K562 (cell line): ENCODE measurements around the gene B4GALT1. TPM values are rescaled to one million over a fixed set of nuclear protein-coding genes. Genes with fewer than 3 reads are reported as not detected.
A peak's percentile ranks its signal among the peaks of the same experiment; 100 is the strongest.

Source experiments
- ATAC-seq: fragments of 200-7000 bp; cut with Tn5 transposase; 3 replicates; pipeline ENCODE4 v1.9.1; 2020; ENCODE audit warnings: moderate library complexity
- BruUV-seq: library from RNA; stranded (reverse); fragments of 400-500 nt; replicated peaks from 2 replicates; lab custom pipeline; 2021; lab: Mats Ljungman, UMichigan
- CTCF ChIA-PET: fragments of 300-600 bp; formaldehyde crosslinking; extraction: SDS; loops from one replicate; lab custom pipeline; 2021; ENCODE audit warnings: low intra/inter-chr PET ratio; lab: Yijun Ruan, JAX
- POLR2A ChIA-PET: fragments of 300-600, 350-650 bp; sonication (Branson Sonifier 250); formaldehyde crosslinking; extraction: SDS; loops from one replicate; lab custom pipeline; 2021; ENCODE audit warnings: antibody characterized with exemption, inconsistent platforms; lab: Yijun Ruan, JAX
- DNase-seq, 4 experiments: peaks; one replicate each; pipeline versions ENCODE4 v3.0.0 to v3.0.0-alpha.2; 2011 to 2018; ENCODE audit warnings: low spot score in 3 of 4, mixed read lengths in 3 of 4; ENCODE audit errors: extremely low read depth in 1 of 4
- FAIRE-seq: peaks from 2 replicates; lab custom pipeline; 2011; peaks lifted over from hg19 to GRCh38; lab: Jason Lieb, UNC
- H2AFZ ChIP-seq: 2 replicates; pipeline ENCODE4 v1.6.0; 2011; ENCODE audit warnings: low read depth, low read length, control low read depth, inconsistent platforms
- H3K27ac ChIP-seq: fragments of 200-600 bp; 3 replicates; pipeline ENCODE4 v1.8.0; 2011; ENCODE audit warnings: low read depth, mild to moderate bottlenecking, control low read depth, inconsistent platforms, low read length, moderate library complexity, mixed read lengths; ENCODE audit errors: extremely low read depth
- H3K27me3 ChIP-seq, 2 experiments: fragments of 300-600 bp in 1 of 2; 2 replicates in 1 of 2; 3 replicates in 1 of 2; pipeline versions ENCODE4 v1.6.0 to v1.8.0; 2011; ENCODE audit warnings: inconsistent platforms in 2 of 2, low read length in 2 of 2, mild to moderate bottlenecking in 1 of 2, mixed read lengths in 1 of 2, moderate library complexity in 1 of 2; ENCODE audit not compliant: control insufficient read depth in 2 of 2, insufficient read depth in 2 of 2
- H3K36me3 ChIP-seq: fragments of 300-600 bp; 3 replicates; pipeline ENCODE4 v1.8.0; 2011; ENCODE audit warnings: mild to moderate bottlenecking, low read length, inconsistent platforms; ENCODE audit not compliant: control insufficient read depth, insufficient read depth
- H3K4me1 ChIP-seq, 2 experiments: fragments of 200-600 bp in 1 of 2; replicated peaks in 1 of 2; 2 replicates in 1 of 2; 3 replicates in 1 of 2; pipeline versions ENCODE4 v1.5.1 to v1.8.0; 2011; ENCODE audit warnings: inconsistent platforms in 2 of 2, low read length in 2 of 2, mild to moderate bottlenecking in 1 of 2, mixed read lengths in 1 of 2, moderate library complexity in 1 of 2; ENCODE audit not compliant: control insufficient read depth in 2 of 2, insufficient read depth in 2 of 2
- H3K4me2 ChIP-seq: 2 replicates; pipeline ENCODE4 v1.6.1; 2011; ENCODE audit warnings: low read length, control low read depth, inconsistent platforms, mixed read lengths; ENCODE audit not compliant: insufficient read depth
- H3K4me3 ChIP-seq: fragments of 200-600 bp; sonication (generic), shearing (Covaris generic); 2 replicates; pipeline ENCODE4 v1.5.1; 2016; ENCODE audit warnings: control low read depth, inconsistent platforms
- H3K79me2 ChIP-seq: fragments of 200-600 bp; 3 replicates; pipeline ENCODE4 v1.8.0; 2011; ENCODE audit warnings: low read length, inconsistent platforms; ENCODE audit not compliant: control insufficient read depth, insufficient read depth
- H3K9ac ChIP-seq, 2 experiments: 2 replicates each; pipeline versions ENCODE4 v1.6.0 to v1.6.1; 2011; ENCODE audit warnings: low read depth in 2 of 2, low read length in 2 of 2, control low read depth in 1 of 2, inconsistent platforms in 1 of 2, mild to moderate bottlenecking in 1 of 2, mixed read lengths in 1 of 2; ENCODE audit not compliant: insufficient read depth in 1 of 2
- H3K9me1 ChIP-seq: one replicate; pipeline ENCODE4 v1.6.0; 2011; ENCODE audit warnings: inconsistent platforms, mild to moderate bottlenecking, low read length, moderate library complexity; ENCODE audit not compliant: control insufficient read depth, insufficient read depth
- H3K9me3 ChIP-seq: replicated peaks from 2 replicates; pipeline ENCODE4 v1.5.1; 2011; ENCODE audit warnings: low read depth, low read length, inconsistent platforms; ENCODE audit not compliant: control insufficient read depth, insufficient read depth
- H4K20me1 ChIP-seq: replicated peaks from 2 replicates; pipeline ENCODE4 v1.6.1; 2011; ENCODE audit warnings: low read length, inconsistent platforms, mixed read lengths; ENCODE audit not compliant: control insufficient read depth, insufficient read depth
- FIP1L1 ChIP-seq: fragments of 200-400 bp; formaldehyde crosslinking; IDR thresholded peaks from 2 replicates; pipeline ENCODE4 v1.6.1; 2018; ENCODE audit warnings: mild to moderate bottlenecking, low read depth, low read length; ENCODE audit not compliant: poor library complexity, severe bottlenecking
- HLTF ChIP-seq: fragments of 450-650 bp; IDR thresholded peaks from 2 replicates; pipeline ENCODE4 v1.6.1; 2016
- IFI16 ChIP-seq: fragments of 250-450 bp; sonication (Bioruptor Pico); IDR thresholded peaks from 2 replicates; pipeline ENCODE4 v2.1.2; 2022; ENCODE audit warnings: mild to moderate bottlenecking, inconsistent platforms
- KAT7 ChIP-seq: sonication (generic); formaldehyde crosslinking; IDR thresholded peaks from 2 replicates; pipeline ENCODE4 v1.8.0; 2022; ENCODE audit warnings: missing genetic modification reagents, mild to moderate bottlenecking, borderline replicate concordance
- PRPF4 ChIP-seq: fragments of 200-400 bp; formaldehyde crosslinking; IDR thresholded peaks from one replicate; pipeline ENCODE4 v1.6.1; 2017; ENCODE audit warnings: low read length, low read depth, mild to moderate bottlenecking; ENCODE audit not compliant: insufficient read depth, poor library complexity, severe bottlenecking
- SLC30A9 ChIP-seq: fragments of 250-450 bp; sonication (Bioruptor Pico); IDR thresholded peaks from 2 replicates; pipeline ENCODE4 v1.8.0; 2022; ENCODE audit warnings: mild to moderate bottlenecking, moderate library complexity
- STAT5A ChIP-seq: IDR thresholded peaks from 2 replicates; pipeline ENCODE4 v1.6.1; 2012; ENCODE audit warnings: low read length, inconsistent platforms, borderline replicate concordance
- WGBS: fragments of 100-300 bp; shearing (Covaris generic); methylation state at CpG from one replicate; pipeline ENCODE4 v1.1.6; 2016; ENCODE audit warnings: low coverage, mixed read lengths; ENCODE audit not compliant: insufficient coverage; ENCODE audit errors: missing lambda C conversion rate; 5-methylcytosine and 5-hydroxymethylcytosine counted together
- in situ Hi-C: fragments of 300-500 bp; cut with MboI; formaldehyde crosslinking; loops from 4 replicates; pipeline ENCODE4 v1.15.0; 2018; ENCODE audit warnings: inconsistent platforms, mixed read lengths
- intact Hi-C: fragments of 100-400 bp; cut with micrococcal nuclease; formaldehyde crosslinking; loops from 2 replicates; pipeline ENCODE4 v1.14.2; 2022
- polyA plus RNA-seq, 8 experiments: library from polyadenylated mRNA; depleted of rRNA in 4 of 8; stranded (reverse) in 5 of 8; unstranded in 3 of 8; fragments of >200 nt; fragmentation: Nextera tagmentation in 2 of 8; fragmentation: Illumina TruSeq in 1 of 8; extraction: Ambion mirVana in 2 of 8; extraction: Trizol in 1 of 8; gene quantifications; 2 replicates each; pipeline versions ENCODE4 v1.2.1 to v1.2.3, GENCODE V29; 2011 to 2014; ENCODE audit warnings: inconsistent platforms in 1 of 8, missing spikeins in 1 of 8
- total RNA-seq, 7 experiments: library from RNA; depleted of rRNA in 6 of 7; stranded (reverse); fragments of >200 nt in 6 of 7; fragmentation: Illumina TruSeq in 2 of 7; extraction: Trizol in 2 of 7; gene quantifications; 2 replicates each; pipeline versions ENCODE4 v1.2.1 to v1.2.3, GENCODE V29; 2011 to 2021; ENCODE audit warnings: low replicate concordance in 1 of 7
- TF ChIP-seq, protein P1 (sequence below): fragments of 250-450 bp; sonication (Bioruptor Pico); IDR thresholded peaks from 2 replicates; pipeline ENCODE4 v1.5.0; 2021

Gene B4GALT1
- total and polyA plus RNA-seq, 9 of the 15 experiments (the other 6 are each of a cell fraction or from before 2014, with no cell fraction given): 4.1 to 26.8 (median 7.1) TPM

GRCh38 chr9:33099754-33100153 lies 67.4 kb downstream of the B4GALT1 start:
- WGBS: 46% methylated on average over 2 of the region's 2 CpGs
- no peaks in the 10 kb centered on the region for H3K9me1 ChIP-seq
- H3K27me3 ChIP-seq: no peaks in the 10 kb centered on the region
- H3K27ac ChIP-seq: no peak overlapping the region
- intact Hi-C loops (no loop called here), in situ Hi-C loops (loop anchor here (10.0 kb wide), 1 partner anchor 135 kb away; no protein-coding TSS in a partner anchor)
- POLR2A ChIA-PET: no interaction called here
- H3K9ac ChIP-seq: no peak overlapping the region
- H3K4me3 ChIP-seq: no peak overlapping the region
- H3K4me2 ChIP-seq: no peak overlapping the region
- CTCF ChIA-PET: no interaction called here
- H3K36me3 ChIP-seq: no peaks in the 10 kb centered on the region
- BruUV-seq: no TSS peak
- DNase-seq (no peak), ATAC-seq (no peak), FAIRE-seq (no peak)
- no peaks in the 10 kb centered on the region for H3K9me3 ChIP-seq
- H3K79me2 ChIP-seq: no peaks in the 10 kb centered on the region
- H4K20me1 ChIP-seq: no peaks in the 10 kb centered on the region
- TF ChIP-seq IFI16 (no peak), KAT7 (CRISPR knock-in tag) (no peak), HLTF (no peak), FIP1L1 (no peak), PRPF4 (no peak), STAT5A (no peak), SLC30A9 (CRISPR knock-in tag) (no peak)
- TF ChIP-seq, protein P1, sequence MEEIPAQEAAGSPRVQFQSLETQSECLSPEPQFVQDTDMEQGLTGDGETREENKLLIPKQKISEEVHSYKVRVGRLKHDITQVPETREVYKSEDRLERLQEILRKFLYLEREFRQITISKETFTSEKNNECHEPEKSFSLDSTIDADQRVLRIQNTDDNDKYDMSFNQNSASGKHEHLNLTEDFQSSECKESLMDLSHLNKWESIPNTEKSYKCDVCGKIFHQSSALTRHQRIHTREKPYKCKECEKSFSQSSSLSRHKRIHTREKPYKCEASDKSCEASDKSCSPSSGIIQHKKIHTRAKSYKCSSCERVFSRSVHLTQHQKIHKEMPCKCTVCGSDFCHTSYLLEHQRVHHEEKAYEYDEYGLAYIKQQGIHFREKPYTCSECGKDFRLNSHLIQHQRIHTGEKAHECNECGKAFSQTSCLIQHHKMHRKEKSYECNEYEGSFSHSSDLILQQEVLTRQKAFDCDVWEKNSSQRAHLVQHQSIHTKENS (CRISPR knock-in tag): no peak
- H2AFZ ChIP-seq: peak overlapping the region; percentile 26; the same call in 1 of the 2 replicates
- H3K4me1 ChIP-seq: no peaks in the 10 kb centered on the region; a peak in 1 of 5 replicates
